PC-3 (cell line): ENCODE data around the gene AFF3.

Experiments used
- CTCF ChIP-seq: fragments of 300-600 bp; sonication (generic); conservative IDR thresholded peaks from 2 replicates; pipeline ENCODE4 v1.5.1; 2017; ENCODE audit warnings: antibody characterized with exemption, low read depth, mild to moderate bottlenecking, low read length
- EZH2 ChIP-seq: fragments of 300-600 bp; sonication (generic); IDR thresholded peaks from one replicate; pipeline ENCODE4 v1.6.1; 2017; ENCODE audit warnings: antibody characterized with exemption, mild to moderate bottlenecking, low read length; ENCODE audit not compliant: unreplicated experiment
- EZH2phosphoT487 ChIP-seq: fragments of 300-600 bp; sonication (generic); IDR thresholded peaks from 2 replicates; pipeline ENCODE4 v1.6.1; 2018; ENCODE audit warnings: mild to moderate bottlenecking, antibody characterized with exemption, low read length, borderline replicate concordance

GRCh38 chr2:100109986-100110613, 32.3 kb downstream of the AFF3 start:
- no peak for TF ChIP-seq CTCF
- TF ChIP-seq EZH2 = no peak
- no peak for TF ChIP-seq EZH2phosphoT487
